Measurements from ENCODE around the gene LIMD2.

The LIMD2 gene

GRCh38 chr17:63700528-63701455 is 867 bp upstream of the LIMD2 start:
- DNase-seq, result peak; percentile 59

GRCh38 chr17:63698886-63699637 is 863 bp downstream of the LIMD2 start:
- DNase-seq, result peak; percentile 85

- peak; percentile 39 for DNase-seq
Observed at GRCh38 chr17:63698381-63698885, 1.5 kb downstream of the LIMD2 start.

GRCh38 chr17:63697341-63698286 is 2.3 kb downstream of the LIMD2 start:
- DNase-seq, result peak; percentile 77

GRCh38 chr17:63696381-63696961 is 3.5 kb downstream of the LIMD2 start:
- no peak for DNase-seq

- no peak for DNase-seq
Observed at GRCh38 chr17:63695889-63696288, 4.0 kb downstream of the LIMD2 start.

GRCh38 chr17:63694950-63695773 is 4.8 kb downstream of the LIMD2 start:
- DNase-seq, result no peak

- no peak for DNase-seq
Observed at GRCh38 chr17:63694229-63694949, 5.5 kb downstream of the LIMD2 start.

GRCh38 chr17:63693411-63694113 is 6.4 kb downstream of the LIMD2 start:
- DNase-seq, result no peak

- no peak for DNase-seq
Observed at GRCh38 chr17:63692195-63692816, 7.6 kb downstream of the LIMD2 start.

- DNase-seq, result no peak
Observed at GRCh38 chr17:63689479-63689878, 10.4 kb downstream of the LIMD2 start.

GRCh38 chr17:63688396-63689020 is 11.4 kb downstream of the LIMD2 start:
- no peak for DNase-seq

- DNase-seq, result no peak
Observed at GRCh38 chr17:63686138-63686685, 13.7 kb downstream of the LIMD2 start.

- DNase-seq, result no peak
Observed at GRCh38 chr17:63685578-63685977, 14.3 kb downstream of the LIMD2 start.

GRCh38 chr17:63685041-63685440 is 14.9 kb downstream of the LIMD2 start:
- DNase-seq, result no peak

GRCh38 chr17:63682981-63683380 is 16.9 kb downstream of the LIMD2 start:
- no peak for DNase-seq

- no peak for DNase-seq
Observed at GRCh38 chr17:63682441-63682840, 17.5 kb downstream of the LIMD2 start.

GRCh38 chr17:63681530-63681929 is 18.4 kb downstream of the LIMD2 start:
- no peak for DNase-seq

- DNase-seq, result no peak
Observed at GRCh38 chr17:63680700-63681099, 19.2 kb downstream of the LIMD2 start.
